Transverse colon (tissue), 4 donors: ENCODE data around the gene FAM53A. TPM values are rescaled to one million over a fixed set of nuclear protein-coding genes. Genes with fewer than 3 reads are reported as not detected.

Source experiments
- DNase-seq: peaks from one replicate; pipeline ENCODE4 v3.0.0-alpha.2; 2019
- H3K27ac ChIP-seq, 4 donors: fragments of 200-600 bp; sonication (generic); 2 replicates each; pipeline ENCODE4 v1.5.1; 2016 to 2018; ENCODE audit warnings: inconsistent platforms in 4 of 4
- H3K27me3 ChIP-seq: fragments of 200-600 bp; sonication (generic); 2 replicates; pipeline ENCODE4 v1.5.1; 2017; ENCODE audit warnings: inconsistent platforms
- H3K36me3 ChIP-seq, 4 donors: fragments of 200-600 bp; sonication (generic); 2 replicates each; pipeline ENCODE4 v1.5.1; 2017 to 2019; ENCODE audit warnings: inconsistent platforms in 4 of 4
- H3K4me1 ChIP-seq, 4 donors: fragments of 200-600 bp; sonication (generic); 2 replicates each; pipeline ENCODE4 v1.5.1; 2017 to 2020; ENCODE audit warnings: inconsistent platforms in 4 of 4
- H3K4me3 ChIP-seq, 4 donors: fragments of 200-600 bp; sonication (generic); 1 replicate in 1 of 4; 2 replicates in 3 of 4; pipeline versions ENCODE4 v1.5.1 to v1.6.1; 2017 to 2019; ENCODE audit warnings: inconsistent platforms in 4 of 4
- H3K9me3 ChIP-seq, 2 donors: fragments of 200-600 bp; sonication (generic); 2 replicates each; pipeline ENCODE4 v1.5.1; 2017 to 2019; ENCODE audit warnings: inconsistent platforms in 2 of 2
- EP300 ChIP-seq: sonication (generic); formaldehyde crosslinking; IDR thresholded peaks from one replicate; pipeline ENCODE4 v1.6.1; 2017; ENCODE audit warnings: antibody characterized with exemption, low read depth
- POLR2A ChIP-seq: fragments of 450-650 bp; IDR thresholded peaks from one replicate; pipeline ENCODE4 v1.6.1; 2016; ENCODE audit warnings: antibody characterized with exemption, mild to moderate bottlenecking, moderate library complexity
- POLR2AphosphoS5 ChIP-seq, 3 donors: sonication (generic); formaldehyde crosslinking; IDR thresholded peaks; one replicate each; pipeline ENCODE4 v1.6.1; 2016; ENCODE audit warnings: antibody characterized with exemption in 3 of 3
- WGBS, 2 donors: methylation state at CpG; one replicate each; pipeline ENCODE4 v1.1.5; 2018; ENCODE audit warnings: low coverage in 1 of 2; 5-methylcytosine and 5-hydroxymethylcytosine counted together
- in situ Hi-C, 4 donors: fragments of 200-750 bp; cut with MboI; loops; one replicate each; pipeline versions ENCODE4 v1.15.0 to v1.15.1; 2017; ENCODE audit warnings: low sequenced_read_pairs in 3 of 4, low pct_ligation_motif_present in 1 of 4, low pct_unique_long_range_greater_than_20kb in 1 of 4
- intact Hi-C: fragments of 100-400 bp; cut with DNase I; formaldehyde crosslinking; loops from one replicate; pipeline ENCODE4 v1.15.1; 2023; ENCODE audit warnings: low total_unique reads
- total RNA-seq, 4 donors: library from RNA; depleted of rRNA; stranded (reverse); fragments of >200 nt; gene quantifications; one replicate each; pipeline ENCODE4 v1.1.0, GENCODE V29; 2016
- TF ChIP-seq, protein P1 (sequence below), 5 experiments: fragments of 200-600 bp in 3 of 5; fragments of 450-650 bp in 2 of 5; sonication (generic) in 3 of 5; IDR thresholded peaks; 1 replicate in 2 of 5; 2 replicates in 3 of 5; pipeline ENCODE4 v1.5.1; 2016 to 2017; ENCODE audit warnings: antibody characterized with exemption in 5 of 5, inconsistent platforms in 3 of 5, mild to moderate bottlenecking in 2 of 5, moderate library complexity in 1 of 5

The FAM53A gene
- total RNA-seq, 4 donors from 2014 or later, result 1.4 to 32.9 (median 2.7) TPM

- no peak overlapping the region for H3K27ac ChIP-seq
- H3K4me3 ChIP-seq, result no peak overlapping the region
- in situ Hi-C loops (no loop called here), intact Hi-C loops (no loop called here)
- H3K36me3 ChIP-seq, result no peaks in the 10 kb centered on the region
- H3K9me3 ChIP-seq, result no peaks in the 10 kb centered on the region
- no peak for DNase-seq
- no peaks in the 10 kb centered on the region for H3K4me1 ChIP-seq
- 98% methylated on average over 18 of the region's 21 CpGs; no CpG with 5 or more reads in 1 of the 2 donors for WGBS, 2 donors
- TF ChIP-seq POLR2AphosphoS5 (IDR thresholded peaks at IDR 0.05), result no peak
- TF ChIP-seq POLR2A, result no peak
- TF ChIP-seq, protein P1, sequence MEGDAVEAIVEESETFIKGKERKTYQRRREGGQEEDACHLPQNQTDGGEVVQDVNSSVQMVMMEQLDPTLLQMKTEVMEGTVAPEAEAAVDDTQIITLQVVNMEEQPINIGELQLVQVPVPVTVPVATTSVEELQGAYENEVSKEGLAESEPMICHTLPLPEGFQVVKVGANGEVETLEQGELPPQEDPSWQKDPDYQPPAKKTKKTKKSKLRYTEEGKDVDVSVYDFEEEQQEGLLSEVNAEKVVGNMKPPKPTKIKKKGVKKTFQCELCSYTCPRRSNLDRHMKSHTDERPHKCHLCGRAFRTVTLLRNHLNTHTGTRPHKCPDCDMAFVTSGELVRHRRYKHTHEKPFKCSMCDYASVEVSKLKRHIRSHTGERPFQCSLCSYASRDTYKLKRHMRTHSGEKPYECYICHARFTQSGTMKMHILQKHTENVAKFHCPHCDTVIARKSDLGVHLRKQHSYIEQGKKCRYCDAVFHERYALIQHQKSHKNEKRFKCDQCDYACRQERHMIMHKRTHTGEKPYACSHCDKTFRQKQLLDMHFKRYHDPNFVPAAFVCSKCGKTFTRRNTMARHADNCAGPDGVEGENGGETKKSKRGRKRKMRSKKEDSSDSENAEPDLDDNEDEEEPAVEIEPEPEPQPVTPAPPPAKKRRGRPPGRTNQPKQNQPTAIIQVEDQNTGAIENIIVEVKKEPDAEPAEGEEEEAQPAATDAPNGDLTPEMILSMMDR (IDR thresholded peaks at IDR 0.05), result no peak
- no peak for TF ChIP-seq EP300
- no peaks in the 10 kb centered on the region for H3K27me3 ChIP-seq
Measured at GRCh38 chr4:1669850-1670249, 14.3 kb downstream of the FAM53A start.

DNA sequence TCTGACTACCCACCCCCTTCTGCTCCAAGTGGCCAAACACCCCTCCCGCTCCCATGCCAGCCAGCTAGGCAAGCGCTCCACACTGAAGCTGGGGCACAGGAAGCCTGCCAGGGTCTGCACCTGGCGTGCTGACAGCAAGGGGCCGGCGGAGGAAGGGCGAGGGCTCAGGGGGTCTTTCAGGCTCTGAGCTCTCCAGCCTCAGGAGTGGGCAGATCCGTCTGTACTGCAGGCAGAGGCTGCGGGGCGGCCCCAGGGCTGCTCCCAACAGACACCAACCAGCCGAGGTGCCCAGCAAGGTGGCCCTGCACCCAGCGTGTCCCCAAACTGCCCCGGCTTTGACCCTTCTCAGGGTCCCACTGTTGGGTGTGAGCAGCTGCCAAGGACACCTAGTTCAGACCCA is 14.8 kb downstream of the FAM53A start:
- intact Hi-C loops, result no loop called here
- H3K4me3 ChIP-seq, result no peak overlapping the region
- no peaks in the 10 kb centered on the region for H3K9me3 ChIP-seq
- H3K4me1 ChIP-seq, result no peaks in the 10 kb centered on the region
- no peaks in the 10 kb centered on the region for H3K27me3 ChIP-seq
- in situ Hi-C loops, result no loop called here
- WGBS, 2 donors, result 83% methylated on average over 4 of the region's 12 CpGs; no CpG with 5 or more reads in 1 of the 2 donors
- no peak for TF ChIP-seq POLR2AphosphoS5 (IDR thresholded peaks at IDR 0.05)
- TF ChIP-seq, protein P1 (IDR thresholded peaks at IDR 0.05), result no peak
- no peak for TF ChIP-seq POLR2A
- TF ChIP-seq EP300, result no peak
- H3K27ac ChIP-seq, result no peak overlapping the region
- no peaks in the 10 kb centered on the region for H3K36me3 ChIP-seq
- DNase-seq, result no peak

GRCh38 chr4:1668488-1668840 is 15.6 kb downstream of the FAM53A start:
- intact Hi-C loops (no loop called here), in situ Hi-C loops (no loop called here)
- WGBS, 2 donors, result 87% methylated on average over 8 of the region's 8 CpGs; no CpG with 5 or more reads in 1 of the 2 donors

GRCh38 chr4:1667273-1667672 is 16.8 kb downstream of the FAM53A start:
- Histone ChIP-seq H3K27ac (no peak overlapping the region), H3K4me3 (no peak overlapping the region), H3K36me3 (no peaks in the 10 kb centered on the region), H3K9me3 (no peaks in the 10 kb centered on the region), H3K27me3 (no peaks in the 10 kb centered on the region), H3K4me1 (no peaks in the 10 kb centered on the region)
- in situ Hi-C loops (no loop called here), intact Hi-C loops (no loop called here)
- no peak for TF ChIP-seq EP300
- TF ChIP-seq POLR2AphosphoS5 (IDR thresholded peaks at IDR 0.05), result no peak
- TF ChIP-seq POLR2A, result no peak
- 91% methylated on average over 5 to 13 of the region's 15 CpGs for WGBS, 2 donors
- no peak for DNase-seq

More at GRCh38 chr4:1668488-1668840, 15.6 kb downstream of the FAM53A start:
- Histone ChIP-seq H3K27me3 (no peaks in the 10 kb centered on the region), H3K36me3 (no peaks in the 10 kb centered on the region), H3K27ac (no peak overlapping the region), H3K9me3 (no peaks in the 10 kb centered on the region), H3K4me1 (no peaks in the 10 kb centered on the region), H3K4me3 (no peak overlapping the region)
- no peak for DNase-seq
- TF ChIP-seq POLR2AphosphoS5 (IDR thresholded peaks at IDR 0.05) (no peak), EP300 (no peak), POLR2A (no peak)
- TF ChIP-seq, protein P1 (IDR thresholded peaks at IDR 0.05), result no peak

GRCh38 chr4:1666391-1666790 is 17.7 kb downstream of the FAM53A start:
- in situ Hi-C loops (no loop called here), intact Hi-C loops (no loop called here)
- TF ChIP-seq POLR2A (no peak), EP300 (no peak), POLR2AphosphoS5 (IDR thresholded peaks at IDR 0.05) (no peak)
- TF ChIP-seq, protein P1 (IDR thresholded peaks at IDR 0.05), result no peak
- no peak for DNase-seq
- no peaks in the 10 kb centered on the region for H3K4me1 ChIP-seq
- no peaks in the 10 kb centered on the region for H3K36me3 ChIP-seq
- H3K27me3 ChIP-seq, result no peaks in the 10 kb centered on the region
- WGBS, 2 donors, result 83% methylated on average over 12 of the region's 12 CpGs; no CpG with 5 or more reads in 1 of the 2 donors
- H3K4me3 ChIP-seq, result no peak overlapping the region
- no peaks in the 10 kb centered on the region for H3K9me3 ChIP-seq
- no peak overlapping the region for H3K27ac ChIP-seq
